Measurements from ENCODE around the gene COL27A1. TPM values are rescaled to one million over a fixed set of nuclear protein-coding genes. Genes with fewer than 3 reads are reported as not detected.

COL27A1 gene
- total RNA-seq, 1 donor from 2014 or later: 39.6 TPM

- no peak for DNase-seq (ENCODE audit: extremely low read depth, low read depth, low spot score)
Measured at GRCh38 chr9:114202849-114203248, 47.5 kb downstream of the COL27A1 start.

- DNase-seq (ENCODE audit: extremely low read depth, low read depth, low spot score): no peak
Measured at GRCh38 chr9:114203410-114204140, 48.2 kb downstream of the COL27A1 start.

- DNase-seq (ENCODE audit: extremely low read depth, low read depth, low spot score): no peak
Measured at GRCh38 chr9:114204265-114204664, 48.9 kb downstream of the COL27A1 start.

GRCh38 chr9:114205171-114206015 lies 50.1 kb downstream of the COL27A1 start:
- DNase-seq (ENCODE audit: extremely low read depth, low read depth, low spot score): no peak

- DNase-seq (ENCODE audit: extremely low read depth, low read depth, low spot score): no peak
Measured at GRCh38 chr9:114206221-114206789, 51.0 kb downstream of the COL27A1 start.

GRCh38 chr9:114207034-114207810 lies 51.9 kb downstream of the COL27A1 start:
- DNase-seq (ENCODE audit: extremely low read depth, low read depth, low spot score): no peak

- no peak for DNase-seq (ENCODE audit: extremely low read depth, low read depth, low spot score)
Measured at GRCh38 chr9:114207845-114208244, 52.5 kb downstream of the COL27A1 start.

- no peak for DNase-seq (ENCODE audit: extremely low read depth, low read depth, low spot score)
Measured at GRCh38 chr9:114209151-114209550, 53.8 kb downstream of the COL27A1 start.

GRCh38 chr9:114210136-114210535 lies 54.8 kb downstream of the COL27A1 start:
- DNase-seq (ENCODE audit: extremely low read depth, low read depth, low spot score): no peak

- no peak for DNase-seq (ENCODE audit: extremely low read depth, low read depth, low spot score)
Measured at GRCh38 chr9:114210691-114211276, 55.4 kb downstream of the COL27A1 start.

GRCh38 chr9:114212826-114213225 lies 57.5 kb downstream of the COL27A1 start:
- no peak for DNase-seq (ENCODE audit: extremely low read depth, low read depth, low spot score)

- no peak for DNase-seq (ENCODE audit: extremely low read depth, low read depth, low spot score)
Measured at GRCh38 chr9:114213566-114213965, 58.2 kb downstream of the COL27A1 start.

- DNase-seq (ENCODE audit: extremely low read depth, low read depth, low spot score): no peak
Measured at GRCh38 chr9:114214181-114214580, 58.8 kb downstream of the COL27A1 start.

- no peak for DNase-seq (ENCODE audit: extremely low read depth, low read depth, low spot score)
Measured at GRCh38 chr9:114214686-114215414, 59.5 kb downstream of the COL27A1 start.

- DNase-seq (ENCODE audit: extremely low read depth, low read depth, low spot score): no peak
Measured at GRCh38 chr9:114216081-114216480, 60.7 kb downstream of the COL27A1 start.

- no peak for DNase-seq (ENCODE audit: extremely low read depth, low read depth, low spot score)
Measured at GRCh38 chr9:114216976-114217375, 61.6 kb downstream of the COL27A1 start.

- peak; percentile 27 for DNase-seq (ENCODE audit: extremely low read depth, low read depth, low spot score)
Measured at GRCh38 chr9:114218264-114219120, 63.2 kb downstream of the COL27A1 start.

- no peak for DNase-seq (ENCODE audit: extremely low read depth, low read depth, low spot score)
Measured at GRCh38 chr9:114220061-114220541, 64.8 kb downstream of the COL27A1 start.
